ENCODE measurements around the gene RBM34. TPM values are rescaled to one million over a fixed set of nuclear protein-coding genes. Genes with fewer than 3 reads are reported as not detected.

RBM34 gene
- total and polyA plus RNA-seq, 10 of the 15 experiments (the other 5 are each of a cell fraction or from before 2014, with no cell fraction given): 46.4 to 132 (median 109) TPM

- peak; percentile 99 for TF ChIP-seq IKZF1 (conservative IDR thresholded peaks at IDR 0.05)
- peak; percentile 73 for TF ChIP-seq YY1 (IDR thresholded peaks at IDR 0.05; ENCODE audit: low read depth, low read length)
- no peak for TF ChIP-seq CTCF (IDR thresholded peaks at IDR 0.05 in 2 of 3, conservative IDR thresholded peaks at IDR 0.05 in 1 of 3; ENCODE audit: control insufficient read depth in 2 of 3, extremely low read depth in 1 of 3, insufficient read depth in 1 of 3, low read depth in 3 of 3, low read length in 3 of 3)
- TF ChIP-seq BCL11A (IDR thresholded peaks at IDR 0.05; ENCODE audit: low read depth, low read length): no peak
- TF ChIP-seq JUND (IDR thresholded peaks at IDR 0.05; ENCODE audit: low read depth, low read length): no peak
- TF ChIP-seq RELA (IDR thresholded peaks at IDR 0.05; ENCODE audit: borderline replicate concordance, partially characterized antibody): peak; percentile 56
- peak; percentile 75 for TF ChIP-seq ZNF384 (IDR thresholded peaks at IDR 0.05; ENCODE audit: borderline replicate concordance, low read depth, low read length)
- TF ChIP-seq MEF2A (IDR thresholded peaks at IDR 0.05; ENCODE audit: insufficient read depth, low read depth, low read length): no peak
- TF ChIP-seq NKRF (conservative IDR thresholded peaks at IDR 0.05): peak; percentile 82
- no peak for TF ChIP-seq ETV6 (conservative IDR thresholded peaks at IDR 0.05 in 1 of 2, IDR thresholded peaks at IDR 0.05 in 1 of 2; ENCODE audit: borderline replicate concordance in 1 of 2, low read depth in 1 of 2)
- TF ChIP-seq ZNF24 (IDR thresholded peaks at IDR 0.05): no peak
- TF ChIP-seq RAD21 (IDR thresholded peaks at IDR 0.05; ENCODE audit: insufficient read depth, low read depth, low read length): no peak
- no peak for TF ChIP-seq IRF4 (IDR thresholded peaks at IDR 0.05; ENCODE audit: low read depth, low read length)
- TF ChIP-seq SIX5 (IDR thresholded peaks at IDR 0.05; ENCODE audit: low read depth, low read length, severe bottlenecking): peak; percentile 32
- no peak for TF ChIP-seq EZH2 (IDR thresholded peaks at IDR 0.05; ENCODE audit: borderline replicate concordance, control insufficient read depth, low read depth, low read length)
- TF ChIP-seq SREBF1 (IDR thresholded peaks at IDR 0.05; ENCODE audit: low read length): no peak
- peak; percentile 84; the same call in 1 of the 2 replicates for TF ChIP-seq SIN3A (IDR thresholded peaks at IDR 0.05; ENCODE audit: low read depth, low read length)
- peak; percentile 85 for TF ChIP-seq PKNOX1 (IDR thresholded peaks at IDR 0.05)
- TF ChIP-seq MTA2 (IDR thresholded peaks at IDR 0.05; ENCODE audit: low read depth): no peak
- 0 out of 2 replicates have a peak, but pooled peaks have one; percentile 7 for TF ChIP-seq TARDBP (IDR thresholded peaks at IDR 0.05; ENCODE audit: borderline replicate concordance)
- TF ChIP-seq NBN (IDR thresholded peaks at IDR 0.05): peak; percentile 38; the same call in 1 of the 2 replicates
- TF ChIP-seq IKZF2 (IDR thresholded peaks at IDR 0.05): peak; percentile 95 to 96
- TF ChIP-seq CBFB (IDR thresholded peaks at IDR 0.05; ENCODE audit: low read depth): peak; percentile 87; the same call in 1 of the 2 replicates
- no peak for TF ChIP-seq RCOR1 (conservative IDR thresholded peaks at IDR 0.05; ENCODE audit: low read depth, low read length)
- TF ChIP-seq NR2C2 (IDR thresholded peaks at IDR 0.05; ENCODE audit: borderline replicate concordance, control insufficient read depth, insufficient read length, low read depth): no peak
Observed at GRCh38 chr1:235128456-235129328, 32.4 kb downstream of the RBM34 start, which contains the start of gene TOMM20 (continued).

Data from GM12878 (cell line).